Ovary (tissue), 3 donors: Measurements from ENCODE around the gene NT5C.

Experiments used
- EP300 ChIP-seq: sonication (generic); formaldehyde crosslinking; IDR thresholded peaks from one replicate; pipeline ENCODE4 v1.6.1; 2017; ENCODE audit warnings: antibody characterized with exemption
- POLR2A ChIP-seq: fragments of 450-650 bp; IDR thresholded peaks from one replicate; pipeline ENCODE4 v1.6.1; 2017; ENCODE audit warnings: antibody characterized with exemption, mild to moderate bottlenecking, moderate library complexity
- TF ChIP-seq, protein P1 (sequence below), 3 donors: fragments of 450-650 bp in 2 of 3; fragments of 200-600 bp in 1 of 3; IDR thresholded peaks; one replicate each; pipeline versions ENCODE4 v1.5.1 to v1.8.0; 2016 to 2022; ENCODE audit warnings: antibody characterized with exemption in 3 of 3, mild to moderate bottlenecking in 1 of 3
- donor health status: DM: no; HTN: no; CAD: no.

DNA sequence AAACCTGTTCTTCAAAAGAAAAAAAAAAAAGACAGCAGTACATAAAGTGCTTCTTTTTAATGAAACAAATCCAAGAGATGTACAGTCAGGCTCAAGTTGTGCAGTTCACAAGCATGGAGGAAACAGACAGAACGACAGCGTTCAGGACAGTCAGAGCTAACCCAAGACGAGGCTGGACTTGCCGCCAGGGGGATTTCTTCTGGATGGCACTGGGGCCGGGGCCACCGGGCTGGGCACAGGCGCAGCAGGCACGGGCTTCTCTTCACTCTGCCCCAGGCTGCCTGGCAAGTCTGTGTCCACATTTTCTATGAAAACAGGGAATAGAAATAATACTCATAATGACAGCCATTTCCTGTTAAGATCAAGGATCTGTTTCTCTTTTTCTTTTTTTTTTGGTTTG is 4.4 kb upstream of the NT5C start:
- TF ChIP-seq, protein P1, sequence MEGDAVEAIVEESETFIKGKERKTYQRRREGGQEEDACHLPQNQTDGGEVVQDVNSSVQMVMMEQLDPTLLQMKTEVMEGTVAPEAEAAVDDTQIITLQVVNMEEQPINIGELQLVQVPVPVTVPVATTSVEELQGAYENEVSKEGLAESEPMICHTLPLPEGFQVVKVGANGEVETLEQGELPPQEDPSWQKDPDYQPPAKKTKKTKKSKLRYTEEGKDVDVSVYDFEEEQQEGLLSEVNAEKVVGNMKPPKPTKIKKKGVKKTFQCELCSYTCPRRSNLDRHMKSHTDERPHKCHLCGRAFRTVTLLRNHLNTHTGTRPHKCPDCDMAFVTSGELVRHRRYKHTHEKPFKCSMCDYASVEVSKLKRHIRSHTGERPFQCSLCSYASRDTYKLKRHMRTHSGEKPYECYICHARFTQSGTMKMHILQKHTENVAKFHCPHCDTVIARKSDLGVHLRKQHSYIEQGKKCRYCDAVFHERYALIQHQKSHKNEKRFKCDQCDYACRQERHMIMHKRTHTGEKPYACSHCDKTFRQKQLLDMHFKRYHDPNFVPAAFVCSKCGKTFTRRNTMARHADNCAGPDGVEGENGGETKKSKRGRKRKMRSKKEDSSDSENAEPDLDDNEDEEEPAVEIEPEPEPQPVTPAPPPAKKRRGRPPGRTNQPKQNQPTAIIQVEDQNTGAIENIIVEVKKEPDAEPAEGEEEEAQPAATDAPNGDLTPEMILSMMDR (IDR thresholded peaks at IDR 0.05), result no peak
- TF ChIP-seq POLR2A (no peak), EP300 (no peak)
